DMS 273 treated with DMSO at 0.1 percent for 48 hours (cell line): ENCODE results near the gene RTN4RL1.

Experiments
- DNase-seq: peaks from one replicate; lab custom pipeline; 2025; lab: John Stamatoyannopoulos, UW

RTN4RL1 gene

GRCh38 chr17:2047590-2047989 lies 22.5 kb upstream of the RTN4RL1 start:
- DNase-seq, result no peak

GRCh38 chr17:2044263-2044894 lies 19.2 kb upstream of the RTN4RL1 start:
- DNase-seq, result no peak

GRCh38 chr17:2043785-2044184 lies 18.7 kb upstream of the RTN4RL1 start:
- no peak for DNase-seq

- no peak for DNase-seq
Observed at GRCh38 chr17:2042933-2043332, 17.8 kb upstream of the RTN4RL1 start.

- DNase-seq, result no peak
Observed at GRCh38 chr17:2042390-2042847, 17.3 kb upstream of the RTN4RL1 start.

- peak; percentile 69 for DNase-seq
Observed at GRCh38 chr17:2041561-2042389, 16.6 kb upstream of the RTN4RL1 start, which contains the start of gene OVCA2. Gene OVCA2, plus strand, starts transcription at chr17:2042022. Its CDS starts 26 bp downstream, at chr17:2042048.

GRCh38 chr17:2040942-2041560 lies 15.9 kb upstream of the RTN4RL1 start:
- DNase-seq, result peak; percentile 25

GRCh38 chr17:2040219-2040827 lies 15.2 kb upstream of the RTN4RL1 start:
- DNase-seq, result no peak

- DNase-seq, result no peak
Observed at GRCh38 chr17:2037155-2037554, 12.0 kb upstream of the RTN4RL1 start.

- no peak for DNase-seq
Observed at GRCh38 chr17:2035541-2036488, 10.7 kb upstream of the RTN4RL1 start.

- DNase-seq, result no peak
Observed at GRCh38 chr17:2034806-2035540, 9.8 kb upstream of the RTN4RL1 start.

- no peak for DNase-seq
Observed at GRCh38 chr17:2034157-2034556, 9.0 kb upstream of the RTN4RL1 start.

GRCh38 chr17:2033153-2033552 lies 8.0 kb upstream of the RTN4RL1 start:
- no peak for DNase-seq

GRCh38 chr17:2030779-2031163 lies 5.6 kb upstream of the RTN4RL1 start:
- DNase-seq, result no peak

- peak; percentile 75 for DNase-seq
Observed at GRCh38 chr17:2029911-2030778, 5.0 kb upstream of the RTN4RL1 start, which contains the start of gene DPH1. Gene DPH1, plus strand, starts transcription at chr17:2030153. Its CDS starts 17 bp downstream, at chr17:2030170.

GRCh38 chr17:2028737-2029136 lies 3.6 kb upstream of the RTN4RL1 start:
- DNase-seq, result no peak

- DNase-seq, result no peak
Observed at GRCh38 chr17:2028234-2028614, 3.1 kb upstream of the RTN4RL1 start.

GRCh38 chr17:2027528-2028233 lies 2.5 kb upstream of the RTN4RL1 start:
- DNase-seq, result no peak
